TTC549 (cell line): ENCODE results near the gene MRPS12.
"Not testable (repeated sequence)": the region's sequence is repeated elsewhere in the genome, so short reads cannot be mapped to it uniquely, and the experiment has no call there.

Experiments used
- FAIRE-seq: peaks from 2 replicates; lab custom pipeline; 2012; peaks lifted over from hg19 to GRCh38; lab: Jason Lieb, UNC

Gene MRPS12

DNA sequence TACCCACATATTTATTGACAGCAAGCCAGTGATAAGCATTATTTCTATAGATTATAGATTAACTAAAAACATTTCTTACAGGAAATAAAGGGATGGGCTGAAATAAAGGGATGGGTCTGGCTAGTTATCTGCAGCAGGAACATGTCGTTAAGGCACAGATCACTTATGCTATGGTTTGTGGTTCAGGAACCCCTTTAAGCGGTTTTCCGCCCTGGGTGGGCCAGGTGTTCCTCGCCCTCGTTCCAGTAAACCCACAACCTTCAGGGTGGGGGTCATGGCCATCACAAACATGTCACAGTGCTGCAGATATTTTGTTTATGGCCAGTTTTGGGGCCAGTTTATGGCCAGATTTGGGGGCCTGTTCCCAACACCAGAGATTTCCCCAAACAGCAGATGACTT is 10.7 kb downstream of the MRPS12 start:
- FAIRE-seq: not testable (repeated sequence)

DNA sequence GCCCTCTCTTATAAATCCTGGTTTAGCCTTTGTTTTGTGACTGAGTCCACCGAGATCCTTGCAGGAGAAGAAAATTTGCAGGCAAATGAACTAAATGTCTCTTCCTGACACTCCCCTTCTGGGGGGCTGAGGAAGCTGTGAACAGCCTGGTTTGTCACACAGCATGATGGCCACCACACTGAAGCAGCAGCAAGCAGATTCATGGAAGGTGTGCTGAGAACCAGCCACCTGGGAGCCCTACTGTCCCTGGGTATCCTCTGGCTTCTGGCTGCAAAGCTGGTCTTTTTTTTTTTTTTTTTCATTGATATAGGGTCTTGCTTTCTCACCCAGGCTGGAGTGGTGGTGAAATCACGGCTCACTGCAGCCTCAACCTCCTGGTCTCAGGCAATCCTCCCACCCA is 11.2 kb downstream of the MRPS12 start:
- no peak for FAIRE-seq

DNA sequence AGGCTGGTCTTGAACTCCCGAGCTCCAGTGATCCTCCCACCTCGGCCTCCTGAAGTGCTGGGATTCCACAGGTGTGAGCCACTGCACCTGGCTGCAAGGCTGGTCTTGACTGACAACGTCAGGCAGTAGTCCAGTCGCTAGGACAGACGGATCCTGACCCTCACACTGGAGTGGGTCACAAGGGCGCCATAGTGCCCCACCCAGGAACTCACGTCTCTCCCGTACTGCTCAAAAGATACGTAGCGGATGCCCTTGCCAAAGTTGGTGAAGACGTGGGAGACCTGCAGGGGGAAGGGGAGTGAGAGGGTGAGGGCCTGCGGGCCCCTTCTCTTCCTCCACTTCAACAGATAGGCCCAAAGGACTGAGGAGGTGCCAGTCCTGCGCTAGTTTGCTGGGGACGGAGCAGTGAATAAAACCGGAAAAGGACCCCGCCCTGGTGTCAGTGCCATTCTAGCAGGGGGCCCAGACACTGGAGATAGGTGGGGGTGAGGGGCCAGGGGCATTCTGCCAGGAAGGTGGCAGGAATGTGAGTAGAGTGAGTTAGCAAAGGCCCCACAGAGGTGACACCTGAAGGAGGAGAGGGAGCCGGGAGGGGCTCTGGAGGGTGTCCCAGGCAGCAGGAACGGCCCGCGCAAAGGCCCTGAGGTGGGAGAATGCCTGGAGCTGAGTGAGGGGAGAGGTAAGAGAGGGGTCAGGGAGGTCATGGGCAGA is 11.9 kb downstream of the MRPS12 start:
- no peak for FAIRE-seq

DNA sequence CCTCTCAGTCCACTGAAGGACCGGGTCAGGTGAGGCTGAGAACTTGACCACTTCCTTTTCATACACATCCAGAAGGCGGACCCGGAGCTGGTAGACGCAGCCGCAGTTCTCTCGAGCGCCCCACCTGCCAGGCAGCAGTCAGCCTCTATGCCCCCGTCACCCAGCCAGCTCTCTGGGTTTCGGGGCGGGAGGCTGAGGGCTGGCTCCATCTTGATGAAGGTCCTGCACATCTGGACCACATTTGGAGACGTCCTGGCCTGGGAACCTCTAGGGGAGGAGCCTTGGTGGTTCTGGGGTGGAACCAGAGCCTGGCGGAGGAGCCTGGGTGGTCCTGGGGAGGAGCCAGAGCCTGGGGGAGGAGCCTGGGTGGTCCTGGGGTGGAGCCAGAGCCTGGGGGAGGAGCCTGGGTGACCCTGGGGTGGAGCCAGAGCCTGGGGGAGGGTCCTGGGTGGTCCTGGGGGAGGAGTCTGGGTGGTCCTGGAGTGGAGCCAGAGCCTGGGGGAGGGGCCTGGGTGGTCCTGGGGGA is 14.3 kb downstream of the MRPS12 start:
- no peak for FAIRE-seq

DNA sequence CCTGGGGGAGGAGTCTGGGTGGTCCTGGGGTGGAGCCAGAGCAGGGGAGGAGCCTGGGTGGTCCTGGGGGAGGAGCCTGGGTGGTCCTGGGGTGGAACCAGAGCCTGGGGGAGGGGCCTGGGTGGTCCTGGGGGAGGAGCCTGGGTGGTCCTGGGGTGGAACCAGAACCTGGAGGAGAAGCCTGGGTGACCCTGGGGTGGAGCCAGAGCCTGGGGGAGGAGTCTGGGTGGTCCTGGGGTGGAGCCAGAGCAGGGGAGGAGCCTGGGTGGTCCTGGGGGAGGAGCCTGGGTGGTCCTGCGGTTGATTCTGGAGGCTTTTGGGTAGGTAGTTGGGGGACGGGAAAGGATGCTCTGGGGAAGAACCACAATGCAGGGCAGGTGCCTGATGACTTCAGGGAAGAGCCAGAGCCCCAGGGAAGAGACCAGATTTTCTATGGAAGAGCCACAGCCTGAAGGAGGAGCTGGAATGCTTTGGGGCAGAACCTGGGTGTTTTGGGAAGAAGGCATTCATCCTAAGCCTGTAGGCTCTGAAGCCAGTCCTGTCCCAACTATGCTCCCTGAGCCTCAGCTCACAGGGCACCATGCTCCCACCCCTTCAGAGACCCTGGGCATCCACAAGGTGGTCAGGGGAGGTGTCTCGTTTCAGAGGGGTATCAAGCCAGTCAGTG is 15.0 kb downstream of the MRPS12 start:
- no peak for FAIRE-seq

DNA sequence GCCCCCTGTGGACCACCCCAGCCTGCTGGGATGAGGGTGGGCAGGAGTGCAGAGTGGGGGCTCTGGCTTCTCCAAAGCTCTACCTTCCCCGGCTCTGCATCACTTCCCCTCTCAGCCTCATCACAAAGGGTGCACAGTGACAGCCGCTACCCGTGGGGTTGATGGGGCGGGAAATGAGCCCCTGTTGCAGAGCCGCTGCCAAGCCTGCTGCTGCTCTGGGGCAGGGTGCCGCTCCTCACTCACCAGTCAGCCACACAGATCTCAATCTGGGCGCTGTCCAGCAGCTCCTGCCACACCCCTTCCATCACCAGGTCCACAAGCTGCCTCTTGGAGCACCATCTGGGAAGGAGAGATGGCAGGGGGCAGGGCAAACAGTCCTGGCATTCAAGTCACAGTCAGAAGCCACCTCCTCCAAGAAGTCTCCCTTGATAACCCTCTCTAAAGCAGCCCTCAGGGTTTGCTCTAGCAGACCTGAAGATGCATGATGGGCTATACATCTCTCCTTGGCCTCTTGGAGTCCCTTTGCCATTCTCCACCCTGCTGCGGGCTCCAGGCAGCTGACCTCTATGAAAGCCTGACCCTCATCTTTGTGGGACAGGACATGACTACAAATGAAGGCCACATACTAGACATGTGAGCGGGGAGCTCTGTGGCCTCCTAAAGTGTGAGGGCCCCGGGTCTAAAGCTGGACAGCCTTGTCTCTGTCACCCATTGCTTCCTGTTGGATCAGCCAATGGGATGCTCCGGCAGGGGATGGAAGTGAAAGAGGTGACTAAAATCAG is 15.7 kb downstream of the MRPS12 start:
- FAIRE-seq: no peak

DNA sequence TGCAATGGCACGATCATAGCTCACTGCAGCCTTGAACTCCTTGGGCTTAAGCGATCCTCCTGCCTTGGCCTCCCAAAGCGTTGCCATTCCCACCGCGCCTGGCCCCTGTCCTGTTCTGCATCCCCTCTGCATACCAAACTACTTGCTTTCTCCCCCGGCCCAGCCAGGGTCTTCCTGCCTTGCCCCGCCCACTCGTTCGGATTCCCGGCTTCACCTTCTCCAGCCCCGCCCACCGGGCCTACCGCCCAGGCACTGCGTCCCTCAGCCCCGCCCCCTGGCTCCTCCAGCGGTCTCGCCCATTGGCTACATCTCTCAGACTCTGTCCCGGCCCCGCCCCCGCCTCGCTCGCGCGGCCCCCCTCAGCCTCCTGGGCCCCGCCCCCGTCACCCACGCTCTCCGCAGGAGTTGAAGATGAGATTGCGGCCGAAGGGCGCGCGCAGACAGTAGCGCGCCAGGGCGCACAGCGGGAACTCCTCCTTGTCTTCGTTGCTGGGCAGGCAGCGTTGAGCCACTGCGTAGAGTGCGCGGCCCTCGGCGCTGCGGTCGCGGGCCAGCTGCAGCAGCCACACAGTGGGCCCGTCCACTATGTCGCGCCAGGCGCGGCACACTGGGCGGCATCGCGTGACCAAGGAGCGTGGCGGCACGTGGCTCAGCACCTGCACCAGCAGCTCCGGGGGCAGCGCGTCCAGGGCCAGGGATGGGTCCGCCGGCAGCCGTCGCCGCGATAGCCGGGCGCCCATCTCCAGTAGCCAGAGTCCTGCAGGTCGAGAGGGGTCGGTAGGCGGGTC is 19.0 kb downstream of the MRPS12 start:
- no peak for FAIRE-seq

DNA sequence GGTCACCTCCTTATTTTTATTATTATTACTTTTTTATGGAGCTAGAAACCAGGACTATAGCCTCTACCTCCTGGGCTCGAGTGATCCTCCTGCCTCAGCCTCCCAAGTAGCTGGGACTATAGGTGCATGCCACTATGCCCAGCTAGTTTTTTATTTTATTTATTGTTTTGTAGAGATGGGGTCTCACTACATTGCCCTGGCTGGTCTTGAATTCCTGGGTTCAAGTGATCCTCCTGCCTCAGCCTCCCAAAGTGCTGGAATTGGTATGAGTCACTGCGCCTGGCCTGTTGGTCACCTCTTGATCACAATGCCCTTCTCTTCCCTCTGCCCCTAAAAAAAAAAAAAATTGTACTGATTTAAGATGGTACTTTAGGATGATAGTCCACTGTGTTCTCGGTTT is 20.4 kb downstream of the MRPS12 start:
- no peak for FAIRE-seq

DNA sequence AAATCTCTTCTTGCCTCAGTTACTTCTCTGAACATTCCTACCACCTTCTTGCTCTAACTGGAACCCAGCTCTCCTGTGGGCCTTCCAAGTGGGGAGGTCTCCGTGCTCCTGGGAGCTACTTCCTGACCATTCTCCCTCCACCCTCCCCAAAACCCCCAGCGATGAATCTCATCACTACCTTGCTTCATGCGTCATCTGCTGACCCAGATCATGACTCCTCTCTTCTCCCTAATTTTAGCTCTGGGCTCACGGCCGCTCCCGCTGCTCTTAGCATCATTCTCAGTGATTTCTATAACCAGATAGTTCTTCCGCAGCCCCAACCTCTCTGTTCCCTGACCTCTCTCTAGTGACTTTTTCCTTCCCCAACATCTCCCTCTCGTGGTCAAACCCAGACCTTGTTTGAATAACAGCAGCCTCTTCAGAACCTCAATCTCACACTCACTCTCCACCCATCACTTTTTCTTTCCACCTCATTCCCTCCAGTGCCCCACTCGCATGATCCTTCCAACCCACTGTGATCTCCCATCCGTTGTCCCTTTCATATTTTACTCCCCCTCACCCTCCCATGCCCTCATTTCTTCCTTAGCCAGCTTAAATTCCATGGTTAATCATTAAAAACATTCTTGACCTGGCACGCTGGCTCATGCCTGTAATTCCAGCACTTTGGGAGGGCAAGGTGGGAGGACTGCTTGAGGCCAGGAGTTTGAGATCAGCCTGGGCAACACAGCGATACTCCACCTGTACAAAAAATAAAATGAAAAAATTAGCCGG is 21.8 kb downstream of the MRPS12 start:
- FAIRE-seq: no peak

DNA sequence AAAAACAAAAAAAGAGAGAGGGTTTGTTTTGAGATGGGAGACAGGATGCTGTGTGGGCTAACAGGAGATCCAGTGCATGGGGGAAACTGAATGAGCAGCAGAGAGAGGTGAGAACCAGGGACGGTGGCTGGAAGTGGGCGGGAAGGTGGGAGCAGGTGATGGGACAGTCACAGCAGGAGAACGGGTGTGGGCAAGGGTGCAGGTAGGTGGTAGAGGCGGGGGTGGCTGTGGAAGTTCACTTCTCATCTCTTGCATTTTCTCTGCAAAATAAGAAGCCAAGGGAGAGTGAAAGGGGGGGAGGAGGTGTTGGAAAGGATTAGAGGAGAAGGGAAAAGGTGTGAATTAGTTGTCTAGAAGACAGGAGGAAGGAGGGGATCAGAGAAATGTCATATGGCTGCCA is 22.9 kb downstream of the MRPS12 start:
- no peak for FAIRE-seq

DNA sequence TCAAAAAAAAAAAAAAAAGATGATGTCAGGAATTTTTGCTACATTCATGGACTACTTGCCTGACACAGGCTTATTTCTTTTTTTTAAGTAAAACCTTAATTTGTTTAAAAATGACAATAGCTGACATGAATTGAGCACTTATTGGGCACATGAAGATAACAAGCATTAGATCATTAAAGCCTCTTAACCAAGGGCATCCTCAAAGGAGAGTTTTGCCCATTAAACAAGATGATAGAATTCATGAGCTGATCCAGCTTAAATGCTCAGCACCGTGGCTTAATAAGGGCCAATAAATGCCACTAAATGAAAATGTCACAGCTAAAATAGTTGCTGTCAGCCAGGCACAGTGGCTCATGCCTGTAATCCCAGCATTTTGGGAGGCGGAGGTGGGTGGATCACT is 25.5 kb downstream of the MRPS12 start:
- FAIRE-seq: no peak

DNA sequence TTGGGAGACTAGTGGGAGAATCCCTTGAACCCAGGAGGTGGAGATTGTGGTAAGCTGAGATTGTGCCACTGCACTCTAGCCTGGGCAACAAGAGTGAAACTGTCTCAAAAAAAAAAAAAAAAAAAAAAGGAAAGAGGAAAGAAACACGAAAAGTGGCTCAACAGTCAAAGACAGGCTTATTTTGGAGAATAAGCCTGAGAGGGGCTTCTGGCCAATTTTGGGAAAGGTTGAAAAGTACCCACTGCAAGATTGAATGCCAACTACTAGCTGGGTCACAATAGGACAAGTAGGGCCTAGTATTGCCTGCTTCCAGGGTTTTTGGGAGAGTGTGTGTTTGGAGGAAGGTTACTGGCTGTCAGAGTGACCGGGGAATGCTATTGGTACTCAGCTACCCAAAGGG is 27.6 kb downstream of the MRPS12 start:
- FAIRE-seq: no peak

DNA sequence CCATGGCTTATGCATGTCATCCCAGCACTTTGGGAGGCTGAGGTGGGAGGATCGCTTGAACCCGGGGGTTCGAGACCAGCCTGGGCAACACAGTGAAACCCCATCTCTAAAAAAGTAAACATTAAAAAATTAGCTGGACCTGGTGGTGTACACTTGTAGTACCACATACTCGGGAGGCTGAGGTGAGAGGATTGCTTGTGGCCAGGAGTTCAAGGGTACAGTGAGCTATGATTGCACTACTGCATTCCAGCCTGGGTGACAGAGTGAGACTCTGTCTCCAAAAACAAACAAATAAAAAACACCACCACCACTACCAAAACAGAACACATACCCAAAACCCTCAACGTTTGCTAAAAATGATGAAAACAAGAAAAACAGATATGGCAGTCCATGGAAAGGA is 28.9 kb downstream of the MRPS12 start:
- FAIRE-seq: no peak

DNA sequence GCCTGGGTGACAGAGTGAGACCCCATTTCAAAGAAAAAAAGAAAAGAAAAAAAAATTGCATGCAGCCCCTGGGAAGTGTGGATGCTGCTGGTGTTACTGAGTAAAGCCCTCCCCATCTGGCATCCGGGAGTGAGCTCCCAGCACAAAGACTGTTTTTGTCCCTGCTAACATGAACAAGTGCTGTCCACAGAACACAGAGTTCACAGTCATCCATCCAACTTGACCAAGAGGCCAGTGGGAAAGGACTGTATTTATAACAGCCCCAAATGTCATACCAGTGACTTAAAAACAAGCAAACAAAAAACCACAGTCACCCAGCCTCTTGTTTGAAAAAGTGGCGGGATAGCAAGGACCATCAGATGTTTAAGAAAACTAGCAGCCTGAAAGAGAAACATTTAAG is 34.0 kb downstream of the MRPS12 start:
- no peak for FAIRE-seq

DNA sequence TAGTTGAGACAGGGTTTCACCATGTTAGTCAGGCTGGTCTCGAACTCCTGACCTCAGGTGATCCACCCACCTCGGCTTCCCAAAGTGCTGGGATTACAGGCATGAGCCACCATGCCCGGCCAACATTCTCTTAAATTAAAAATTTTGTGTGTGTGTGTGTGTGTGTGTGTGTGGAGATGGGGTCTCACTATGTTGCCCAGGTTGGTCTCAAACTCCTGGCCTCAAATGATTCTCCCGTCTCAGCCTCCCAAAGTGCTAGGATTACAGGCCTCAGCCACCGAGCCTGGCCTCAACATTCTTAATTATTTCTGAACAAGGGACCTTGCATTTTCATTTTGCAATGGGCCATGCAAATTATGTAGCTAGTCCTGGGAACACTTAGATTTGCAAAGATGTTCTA is 35.4 kb downstream of the MRPS12 start:
- FAIRE-seq: not testable (repeated sequence)

DNA sequence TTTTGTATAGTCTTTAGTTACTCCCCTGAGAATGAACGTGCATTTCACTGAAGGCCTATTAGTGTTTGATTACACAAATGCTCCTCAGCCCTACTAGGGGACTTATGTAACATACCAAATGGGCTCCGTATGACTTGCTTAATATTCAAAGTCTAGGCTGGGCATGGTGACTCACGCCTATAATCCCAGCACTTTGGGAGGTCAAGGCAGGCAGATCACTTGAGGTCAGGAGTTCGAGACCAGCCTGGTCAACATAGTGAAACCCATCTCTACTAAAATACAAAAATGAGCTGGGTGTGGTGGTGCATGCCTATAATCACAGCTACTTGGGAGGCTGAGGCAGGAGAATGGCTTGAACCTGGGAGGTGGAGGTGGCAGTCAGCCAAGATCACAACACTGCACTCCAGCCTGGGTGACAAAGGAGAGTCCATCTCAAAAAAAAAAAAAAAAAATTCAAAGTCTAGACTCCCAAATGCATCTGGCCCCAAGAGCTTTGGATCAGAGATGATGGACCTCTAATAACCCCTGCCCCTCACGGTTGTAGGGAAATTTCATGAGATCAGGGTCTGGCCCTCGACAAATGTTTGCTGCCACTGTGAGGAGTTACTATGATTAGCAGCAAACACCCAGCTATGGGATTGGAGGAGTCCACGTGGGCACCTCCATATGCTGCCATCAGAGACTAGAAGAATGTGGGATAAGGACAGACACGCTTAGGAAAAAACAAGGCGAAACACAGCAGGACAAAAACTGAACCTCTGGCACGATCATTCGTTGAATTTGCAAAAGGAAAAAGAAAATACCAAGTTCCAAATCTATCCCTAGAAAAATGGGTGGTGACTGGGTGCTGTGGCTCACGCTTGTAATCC is 40.2 kb downstream of the MRPS12 start:
- no peak for FAIRE-seq

DNA sequence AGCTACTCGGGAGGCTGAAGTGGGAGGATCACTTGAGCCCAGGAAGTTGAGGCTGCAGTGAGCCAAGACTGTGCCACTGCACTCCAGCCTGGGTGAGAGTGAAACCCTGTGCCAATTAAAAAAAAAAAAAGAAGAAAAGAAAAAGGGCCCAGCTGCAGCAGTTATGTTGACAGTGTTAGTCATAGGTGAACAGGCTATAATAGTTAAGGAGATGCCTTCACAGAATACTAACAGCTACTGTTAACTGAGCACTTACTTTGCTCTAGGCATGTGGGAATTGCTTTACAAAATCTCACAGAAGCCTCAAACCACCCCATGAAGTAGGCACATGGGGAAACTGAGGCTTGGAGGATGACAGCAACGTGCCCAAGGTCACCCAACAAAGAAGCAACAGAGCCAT is 40.9 kb downstream of the MRPS12 start:
- FAIRE-seq: no peak

DNA sequence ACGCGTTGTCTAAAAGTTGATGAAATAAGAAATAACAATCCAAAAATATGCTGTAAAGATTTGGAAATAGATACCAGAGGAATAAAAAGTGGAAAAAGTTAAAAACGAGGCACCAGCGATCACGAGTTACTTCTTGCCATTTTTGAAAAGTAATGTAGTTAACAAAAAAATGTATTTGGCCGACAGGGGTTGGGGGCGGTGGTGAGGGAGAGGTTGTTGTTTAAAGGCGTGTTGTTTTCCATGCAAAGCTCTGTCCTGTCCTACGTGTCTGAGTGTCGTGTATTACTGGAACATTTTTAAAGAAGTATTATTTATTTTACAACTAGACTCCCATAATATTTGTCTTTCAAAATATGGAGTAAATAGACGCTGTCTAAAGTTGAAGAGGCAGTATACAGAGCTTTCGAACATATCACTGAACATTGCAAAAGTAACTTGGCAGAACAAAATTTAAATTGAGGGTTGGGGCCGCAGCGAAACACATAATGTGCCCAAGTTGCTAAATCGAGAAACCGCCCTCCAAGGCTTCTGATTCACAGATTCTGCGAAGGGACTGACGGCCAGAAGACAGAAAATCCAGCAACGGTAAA is 44.0 kb downstream of the MRPS12 start:
- no peak for FAIRE-seq

DNA sequence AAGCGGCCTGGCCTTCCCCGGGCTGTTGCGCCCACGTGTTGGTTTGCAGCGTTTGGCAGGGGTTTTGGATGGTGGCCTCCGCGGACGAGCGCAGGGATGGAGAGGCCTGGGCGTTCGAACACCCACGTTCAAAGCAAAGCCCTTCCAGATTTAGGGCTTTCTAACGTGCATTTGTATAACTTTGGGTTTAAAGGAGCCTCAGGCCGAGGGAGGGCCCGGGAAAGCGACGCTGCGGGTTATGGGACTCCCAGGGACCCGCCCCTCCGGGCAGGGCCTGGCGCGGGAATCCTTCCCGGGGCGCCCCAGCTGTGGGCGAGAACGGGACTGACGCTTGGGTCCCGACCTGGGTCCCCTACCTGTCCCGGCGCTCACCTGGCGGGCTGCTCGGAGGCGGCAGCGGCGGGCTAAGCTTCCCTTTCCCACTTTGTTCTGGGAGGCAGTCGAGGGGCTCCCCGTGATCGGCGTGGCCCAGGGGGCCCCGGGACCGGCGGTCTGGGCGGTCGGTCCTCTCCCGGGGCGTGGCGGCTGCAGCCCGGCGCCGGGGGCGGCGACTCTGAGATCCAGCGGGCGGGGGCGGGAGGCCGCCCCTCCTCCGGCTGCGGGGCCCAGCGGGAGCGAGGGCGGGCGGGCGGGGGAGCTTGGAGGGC is 44.6 kb downstream of the MRPS12 start, which contains the start of gene FBXO17:
Gene FBXO17 (minus strand): TSS at position 529 of the 647 bp plus-strand sequence. CDS start 25,423 bp downstream, outside the sequence.
- no peak for FAIRE-seq
